Measurements from ENCODE around the gene TLL2. TPM values are rescaled to one million over a fixed set of nuclear protein-coding genes. Genes with fewer than 3 reads are reported as not detected.

The TLL2 gene
- total RNA-seq, 1 experiment from 2014 or later = 0.11 TPM

- no peak for TF ChIP-seq EZH2 (IDR thresholded peaks at IDR 0.05; ENCODE audit: borderline replicate concordance, low read depth, low read length, poor library complexity, severe bottlenecking)
- TF ChIP-seq, protein P1, sequence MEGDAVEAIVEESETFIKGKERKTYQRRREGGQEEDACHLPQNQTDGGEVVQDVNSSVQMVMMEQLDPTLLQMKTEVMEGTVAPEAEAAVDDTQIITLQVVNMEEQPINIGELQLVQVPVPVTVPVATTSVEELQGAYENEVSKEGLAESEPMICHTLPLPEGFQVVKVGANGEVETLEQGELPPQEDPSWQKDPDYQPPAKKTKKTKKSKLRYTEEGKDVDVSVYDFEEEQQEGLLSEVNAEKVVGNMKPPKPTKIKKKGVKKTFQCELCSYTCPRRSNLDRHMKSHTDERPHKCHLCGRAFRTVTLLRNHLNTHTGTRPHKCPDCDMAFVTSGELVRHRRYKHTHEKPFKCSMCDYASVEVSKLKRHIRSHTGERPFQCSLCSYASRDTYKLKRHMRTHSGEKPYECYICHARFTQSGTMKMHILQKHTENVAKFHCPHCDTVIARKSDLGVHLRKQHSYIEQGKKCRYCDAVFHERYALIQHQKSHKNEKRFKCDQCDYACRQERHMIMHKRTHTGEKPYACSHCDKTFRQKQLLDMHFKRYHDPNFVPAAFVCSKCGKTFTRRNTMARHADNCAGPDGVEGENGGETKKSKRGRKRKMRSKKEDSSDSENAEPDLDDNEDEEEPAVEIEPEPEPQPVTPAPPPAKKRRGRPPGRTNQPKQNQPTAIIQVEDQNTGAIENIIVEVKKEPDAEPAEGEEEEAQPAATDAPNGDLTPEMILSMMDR (conservative IDR thresholded peaks at IDR 0.05; ENCODE audit: low read depth, low read length) = no peak
- Histone ChIP-seq H3K9me3 (ENCODE audit: low read depth, low read length, poor library complexity, severe bottlenecking) (no peaks in the 10 kb centered on the region), H3K27me3 (replicated peaks; ENCODE audit: insufficient read depth, low read depth, low read length, poor library complexity) (peaks cover 56% of the 10 kb centered on the region), H3K4me3 (ENCODE audit: low read depth, low read length, poor library complexity, severe bottlenecking) (no peak overlapping the region), H3K4me1 (ENCODE audit: insufficient read depth, low read length, poor library complexity, severe bottlenecking) (no peaks in the 10 kb centered on the region), H3K27ac (ENCODE audit: low read depth, low read length, poor library complexity, severe bottlenecking) (no peak overlapping the region), H3K36me3 (ENCODE audit: insufficient read depth, low read length, poor library complexity, severe bottlenecking) (no peaks in the 10 kb centered on the region)
- intact Hi-C loops (cut with micrococcal nuclease; ENCODE audit: unreplicated experiment) = no loop called here
- ChIA-PET CTCF (no interaction called here), POLR2A (ENCODE audit: low non-redundant PET) (no interaction called here)
- DNase-seq (ENCODE audit: low spot score) = no peak
- BruUV-seq (replicated peaks) = no TSS peak
Measured at GRCh38 chr10:96327462-96327861, 186.3 kb downstream of the TLL2 start.

DNA sequence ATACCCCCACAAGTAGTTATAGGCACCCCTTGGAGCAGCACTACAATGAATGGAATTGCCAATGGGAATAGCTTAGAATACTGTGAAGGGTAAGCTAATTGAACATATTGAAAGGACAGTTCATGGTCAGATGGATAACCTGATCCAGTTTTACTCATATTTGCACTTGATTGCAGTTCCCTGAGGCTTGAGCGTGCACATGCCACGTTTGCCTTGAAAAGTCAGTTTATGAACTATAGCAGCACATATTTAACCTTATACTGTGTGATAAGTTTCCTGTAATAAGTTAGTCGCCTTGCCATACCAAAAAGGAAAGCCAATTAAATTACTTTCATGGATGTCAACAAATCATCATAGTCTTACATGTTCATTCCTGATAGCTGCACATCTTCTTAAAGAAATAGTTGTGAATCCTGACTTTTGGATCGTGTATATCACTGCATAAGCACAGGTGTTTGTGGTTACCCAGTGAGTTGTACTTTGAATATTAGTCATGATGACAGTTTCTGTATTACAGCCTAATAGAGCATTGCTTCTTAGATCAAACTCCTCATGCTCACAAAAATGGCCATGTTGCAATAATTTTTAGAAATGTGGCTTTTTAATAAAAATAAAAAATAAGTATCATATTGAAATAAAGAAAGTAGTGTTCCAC, 187.9 kb downstream of the TLL2 start:
- no peak overlapping the region for H3K4me3 ChIP-seq (ENCODE audit: low read depth, low read length, poor library complexity, severe bottlenecking)
- intact Hi-C loops (cut with micrococcal nuclease; ENCODE audit: unreplicated experiment) = no loop called here
- no peaks in the 10 kb centered on the region for H3K4me1 ChIP-seq (ENCODE audit: insufficient read depth, low read length, poor library complexity, severe bottlenecking)
- ChIA-PET CTCF (no interaction called here), POLR2A (ENCODE audit: low non-redundant PET) (no interaction called here)
- no peaks in the 10 kb centered on the region for H3K9me3 ChIP-seq (ENCODE audit: low read depth, low read length, poor library complexity, severe bottlenecking)
- H3K36me3 ChIP-seq (ENCODE audit: insufficient read depth, low read length, poor library complexity, severe bottlenecking) = no peaks in the 10 kb centered on the region
- DNase-seq (ENCODE audit: low spot score) = no peak
- TF ChIP-seq, protein P1 (conservative IDR thresholded peaks at IDR 0.05; ENCODE audit: low read depth, low read length) = no peak
- no peak for TF ChIP-seq EZH2 (IDR thresholded peaks at IDR 0.05; ENCODE audit: borderline replicate concordance, low read depth, low read length, poor library complexity, severe bottlenecking)
- H3K27ac ChIP-seq (ENCODE audit: low read depth, low read length, poor library complexity, severe bottlenecking) = no peak overlapping the region
- BruUV-seq (replicated peaks) = no TSS peak
- peaks cover 54% of the 10 kb centered on the region for H3K27me3 ChIP-seq (replicated peaks; ENCODE audit: insufficient read depth, low read depth, low read length, poor library complexity)

GRCh38 chr10:96324447-96324846, 189.3 kb downstream of the TLL2 start:
- DNase-seq (ENCODE audit: low spot score) = no peak
- H3K27me3 ChIP-seq (replicated peaks; ENCODE audit: insufficient read depth, low read depth, low read length, poor library complexity) = peaks cover 54% of the 10 kb centered on the region
- ChIA-PET CTCF (no interaction called here), POLR2A (ENCODE audit: low non-redundant PET) (no interaction called here)
- no peaks in the 10 kb centered on the region for H3K36me3 ChIP-seq (ENCODE audit: insufficient read depth, low read length, poor library complexity, severe bottlenecking)
- no peaks in the 10 kb centered on the region for H3K4me1 ChIP-seq (ENCODE audit: insufficient read depth, low read length, poor library complexity, severe bottlenecking)
- TF ChIP-seq, protein P1 (conservative IDR thresholded peaks at IDR 0.05; ENCODE audit: low read depth, low read length) = no peak
- TF ChIP-seq EZH2 (IDR thresholded peaks at IDR 0.05; ENCODE audit: borderline replicate concordance, low read depth, low read length, poor library complexity, severe bottlenecking) = no peak
- no peaks in the 10 kb centered on the region for H3K9me3 ChIP-seq (ENCODE audit: low read depth, low read length, poor library complexity, severe bottlenecking)
- intact Hi-C loops (cut with micrococcal nuclease; ENCODE audit: unreplicated experiment) = no loop called here
- no TSS peak for BruUV-seq (replicated peaks)
- H3K27ac ChIP-seq (ENCODE audit: low read depth, low read length, poor library complexity, severe bottlenecking) = no peak overlapping the region
- H3K4me3 ChIP-seq (ENCODE audit: low read depth, low read length, poor library complexity, severe bottlenecking) = no peak overlapping the region
